Adipose tissue (tissue), 3 donors: ENCODE measurements around the gene EPHA3. TPM values are rescaled to one million over a fixed set of nuclear protein-coding genes. Genes with fewer than 3 reads are reported as not detected.

ENCODE experiments used
- H3K27ac ChIP-seq: one replicate; pipeline ENCODE4 v1.5.1; 2013; ENCODE audit warnings: low read depth, low read length
- WGBS, 3 donors: extraction: QIAGEN DNeasy Blood & Tissue Kit; methylation state at CpG; one replicate each; pipeline ENCODE4 v1.1.7; 2013; 5-methylcytosine and 5-hydroxymethylcytosine counted together
- polyA plus RNA-seq, 3 donors: library from polyadenylated mRNA; stranded (reverse); fragments of 200-250 nt; gene quantifications; one replicate each; pipeline ENCODE4 v1.2.3, GENCODE V29; 2013
- donor health status: healthy with polysubstance abuse.
- donor health status: Bipolar disorder and iron deficiency.
- donor health status: healthy.

The EPHA3 gene
- polyA plus RNA-seq, 3 donors = 0.84 to 2.3 (median 1.1) TPM

GRCh38 chr3:89472101-89472500 is 364.7 kb downstream of the EPHA3 start:
- no peak overlapping the region for H3K27ac ChIP-seq
- WGBS, 3 donors = 83 to 91% (median 91%) methylated on average over 4 of the region's 4 CpGs

DNA sequence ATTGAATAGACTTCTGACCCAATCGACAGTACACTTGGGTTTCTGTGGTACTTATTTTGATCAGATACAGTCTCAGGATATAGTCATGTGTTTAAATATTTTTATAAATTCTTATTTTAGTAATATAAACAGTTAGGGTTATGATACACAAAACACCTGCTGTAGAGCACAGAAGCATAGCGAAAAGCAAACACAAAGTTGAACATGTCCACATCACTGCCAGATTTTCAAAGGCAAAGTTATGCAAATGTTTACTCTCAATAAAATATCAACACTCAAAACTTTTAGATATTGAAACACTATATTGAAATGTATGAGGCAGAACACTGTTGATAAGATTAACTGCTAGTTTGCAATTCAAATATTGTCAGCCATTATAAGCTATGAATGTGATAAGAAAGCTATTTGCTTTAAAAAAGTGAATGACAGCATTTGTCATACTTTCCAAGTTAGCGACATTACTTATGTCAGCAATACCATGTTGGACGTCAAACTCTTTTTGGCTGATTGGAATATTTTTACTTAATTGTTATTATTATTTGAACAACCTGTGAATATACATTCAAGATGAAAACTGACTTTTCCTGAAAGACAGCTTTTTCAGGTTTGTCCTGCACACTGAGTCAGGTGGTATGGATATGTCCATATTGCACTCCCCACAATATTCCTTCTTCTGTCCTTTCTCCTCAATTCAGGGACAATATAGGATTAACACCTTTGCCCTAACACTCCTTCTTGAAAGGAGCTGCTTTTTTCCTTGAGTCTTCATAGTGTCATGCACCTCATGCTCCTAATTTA is 367.1 kb downstream of the EPHA3 start:
- no peak overlapping the region for H3K27ac ChIP-seq
- WGBS, 3 donors = 32 to 79% (median 74%) methylated on average over 4 of the region's 4 CpGs

- H3K27ac ChIP-seq = no peak overlapping the region
- WGBS, 3 donors = 63 to 80% (median 71%) methylated on average over 4 of the region's 4 CpGs
Measured at GRCh38 chr3:89488800-89489580, 381.6 kb downstream of the EPHA3 start.

DNA sequence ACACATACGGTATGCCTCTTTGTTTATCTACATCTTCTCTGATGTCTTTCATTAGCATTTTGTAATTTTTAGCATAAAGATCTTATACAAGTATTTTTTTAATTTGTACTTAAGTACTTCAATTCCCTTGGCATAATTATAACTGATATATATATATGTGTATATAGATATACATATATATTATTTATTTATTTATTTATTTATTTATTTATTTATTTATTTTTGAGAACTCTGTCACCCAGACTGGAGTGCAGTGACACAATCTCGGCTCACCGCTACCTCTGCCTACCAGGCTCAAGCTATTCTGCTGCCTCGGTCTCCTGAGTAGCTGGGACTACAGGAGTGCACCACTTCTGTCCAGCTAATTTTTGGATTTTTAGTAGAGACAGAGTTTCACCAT is 382.7 kb downstream of the EPHA3 start:
- no peak overlapping the region for H3K27ac ChIP-seq
- whole genome bisulfite sequencing, 3 donors = 96 to 99% (median 99%) methylated on average over 4 of the region's 4 CpGs

- no peak overlapping the region for H3K27ac ChIP-seq
- WGBS, 3 donors = 70 to 79% (median 74%) methylated on average over 4 of the region's 4 CpGs
Measured at GRCh38 chr3:89494734-89495133, 387.3 kb downstream of the EPHA3 start.

GRCh38 chr3:89503891-89504391 is 396.5 kb downstream of the EPHA3 start:
- H3K27ac ChIP-seq = no peak overlapping the region
- 27 to 70% (median 61%) methylated on average over 2 of the region's 2 CpGs for WGBS, 3 donors

DNA sequence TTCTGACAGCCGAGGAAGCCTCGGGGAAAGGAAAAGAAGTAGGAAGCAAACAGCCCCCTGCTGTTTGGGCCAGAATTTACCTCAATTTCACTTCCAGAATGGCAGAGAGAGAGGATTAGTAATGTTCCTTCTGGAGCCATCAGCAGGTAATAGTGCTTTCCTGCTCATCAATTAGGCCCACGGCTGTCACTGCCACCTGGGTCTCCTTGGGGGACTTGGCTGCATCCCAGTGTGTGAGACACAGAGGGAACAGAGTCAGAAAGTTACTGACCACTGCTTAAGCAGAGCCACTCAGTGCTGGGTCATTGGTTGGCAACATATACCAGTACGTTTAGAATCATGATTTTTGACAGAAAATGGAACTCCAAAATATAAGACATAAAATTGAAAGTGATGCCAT is 397.0 kb downstream of the EPHA3 start:
- WGBS, 3 donors = 42 to 79% (median 61%) methylated on average over 4 of the region's 4 CpGs
- H3K27ac ChIP-seq = no peak overlapping the region

DNA sequence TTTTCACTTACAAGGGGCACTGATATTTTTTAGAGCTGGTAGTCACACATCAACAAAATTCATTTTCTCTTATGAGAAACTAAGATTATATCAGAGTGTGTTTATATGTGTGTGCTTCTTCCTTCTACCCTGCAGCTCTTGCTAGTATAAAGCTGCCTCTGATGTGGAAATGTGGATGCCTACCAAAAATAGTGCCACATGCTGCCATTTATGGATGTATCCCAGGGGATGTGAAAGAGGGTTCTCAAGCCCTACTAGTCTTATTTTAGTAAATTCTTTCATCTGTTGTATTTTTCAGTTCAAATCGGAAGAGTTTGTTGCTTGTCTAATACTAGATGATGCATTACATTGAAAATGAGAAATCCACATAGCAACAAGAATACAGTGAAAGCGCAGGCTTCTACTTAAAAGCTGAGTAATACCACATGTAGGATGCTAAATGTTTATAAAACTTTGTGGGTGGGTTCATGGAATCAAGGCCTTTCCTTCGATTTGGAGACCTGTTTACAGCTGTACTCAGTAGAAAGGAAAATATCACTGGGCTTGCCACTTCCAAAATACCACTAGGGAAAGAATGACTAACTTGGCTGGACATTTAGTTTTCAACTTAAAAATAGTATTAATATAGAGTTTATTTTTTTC is 399.2 kb downstream of the EPHA3 start:
- 56 to 72% (median 56%) methylated on average over 3 of the region's 3 CpGs for WGBS, 3 donors

GRCh38 chr3:89521328-89521727 is 413.9 kb downstream of the EPHA3 start:
- WGBS, 3 donors = 47 to 56% (median 50%) methylated on average over 1 of the region's 1 CpG
- H3K27ac ChIP-seq = no peak overlapping the region

More for the DNA sequence above, 399.2 kb downstream of the EPHA3 start:
- no peak overlapping the region for H3K27ac ChIP-seq

- H3K27ac ChIP-seq = no peak overlapping the region
- 85 to 92% (median 90%) methylated on average over 2 of the region's 2 CpGs for WGBS, 3 donors
Measured at GRCh38 chr3:89522155-89522554, 414.7 kb downstream of the EPHA3 start.

GRCh38 chr3:89525609-89526008 is 418.2 kb downstream of the EPHA3 start:
- 80 to 92% (median 87%) methylated on average over 2 of the region's 2 CpGs for WGBS, 3 donors
- H3K27ac ChIP-seq = no peak overlapping the region

GRCh38 chr3:89527736-89528305 is 420.4 kb downstream of the EPHA3 start:
- 67 to 88% (median 78%) methylated on average over 1 of the region's 1 CpG for WGBS, 3 donors
- no peak overlapping the region for H3K27ac ChIP-seq
